NCI-H2029 treated with DMSO at 0.1 percent for 48 hours (cell line): ENCODE measurements around the gene TNFRSF9.
"Not testable (repeated sequence)": the region's sequence is repeated elsewhere in the genome, so short reads cannot be mapped to it uniquely, and the experiment has no call there.

Source experiments
- DNase-seq: peaks from one replicate; lab custom pipeline; 2025; lab: John Stamatoyannopoulos, UW

TNFRSF9 gene

GRCh38 chr1:7940745-7941436 lies at the start of gene TNFRSF9:
TNFRSF9 (minus strand) TSS chr1:7940839; CDS start chr1:7939994, 845 bp downstream.
- no peak for DNase-seq

- no peak for DNase-seq
These were observed 49.3 kb upstream of the TNFRSF9 start for GRCh38 chr1:7989762-7990428.

- no peak for DNase-seq
These were observed 47.9 kb upstream of the TNFRSF9 start for GRCh38 chr1:7988576-7988975.

- DNase-seq: no peak
These were observed 46.9 kb upstream of the TNFRSF9 start for GRCh38 chr1:7987528-7987927.

GRCh38 chr1:7985851-7986612 lies 45.4 kb upstream of the TNFRSF9 start:
- DNase-seq: no peak

- DNase-seq: no peak
These were observed 44.2 kb upstream of the TNFRSF9 start for GRCh38 chr1:7984811-7985210.

GRCh38 chr1:7983086-7983778 lies 42.6 kb upstream of the TNFRSF9 start:
- DNase-seq: no peak

GRCh38 chr1:7980984-7981383 lies 40.3 kb upstream of the TNFRSF9 start:
- no peak for DNase-seq

GRCh38 chr1:7975212-7975865 lies 34.7 kb upstream of the TNFRSF9 start:
- peak; percentile 31 for DNase-seq

GRCh38 chr1:7973086-7973485 lies 32.4 kb upstream of the TNFRSF9 start:
- no peak for DNase-seq

GRCh38 chr1:7972285-7972684 lies 31.6 kb upstream of the TNFRSF9 start:
- DNase-seq: no peak

- DNase-seq: no peak
These were observed 30.4 kb upstream of the TNFRSF9 start for GRCh38 chr1:7971024-7971423.

GRCh38 chr1:7970246-7970645 lies 29.6 kb upstream of the TNFRSF9 start:
- DNase-seq: no peak

- DNase-seq: no peak
These were observed 27.0 kb upstream of the TNFRSF9 start for GRCh38 chr1:7967651-7968050.

- DNase-seq: peak; percentile 58
These were observed 26.6 kb upstream of the TNFRSF9 start for GRCh38 chr1:7967196-7967595.

- DNase-seq: no peak
These were observed 23.8 kb upstream of the TNFRSF9 start for GRCh38 chr1:7964476-7964875.

- DNase-seq: not testable (repeated sequence)
These were observed 23.2 kb upstream of the TNFRSF9 start for GRCh38 chr1:7963841-7964240.

- not testable (repeated sequence) for DNase-seq
These were observed 22.7 kb upstream of the TNFRSF9 start for GRCh38 chr1:7963378-7963730.

GRCh38 chr1:7962636-7963377 lies 22.2 kb upstream of the TNFRSF9 start:
- DNase-seq: no peak

- no peak for DNase-seq
These were observed 21.3 kb upstream of the TNFRSF9 start for GRCh38 chr1:7962014-7962335.
